Endothelial cell of umbilical vein (primary cell): ENCODE data around the gene C10orf143. TPM values are rescaled to one million over a fixed set of nuclear protein-coding genes. Genes with fewer than 3 reads are reported as not detected.

Experiments
- BruUV-seq: library from RNA; stranded (reverse); fragments of 400-500 nt; replicated peaks from 2 replicates; lab custom pipeline; 2021; lab: Mats Ljungman, UMichigan
- CTCF ChIA-PET: fragments of 300-600, 350-600 bp; sonication (Branson Sonifier 250); formaldehyde crosslinking; loops from one replicate; lab custom pipeline; 2021; ENCODE audit warnings: antibody characterized with exemption, inconsistent platforms; lab: Charles Lee
- POLR2A ChIA-PET: fragments of 300-600, 350-600 bp; sonication (Branson Sonifier 250); formaldehyde crosslinking; loops from one replicate; lab custom pipeline; 2021; ENCODE audit warnings: antibody characterized with exemption, inconsistent platforms; lab: Charles Lee
- DNase-seq: peaks from one replicate; pipeline ENCODE4 v3.0.0-alpha.2; 2011; ENCODE audit warnings: low read depth, low spot score
- FAIRE-seq: peaks from 2 replicates; lab custom pipeline; 2011; peaks lifted over from hg19 to GRCh38; lab: Jason Lieb, UNC
- H2AFZ ChIP-seq: 2 replicates; pipeline ENCODE4 v1.6.0; 2012; ENCODE audit warnings: low read depth, low read length, control low read depth, inconsistent platforms
- H3K27ac ChIP-seq: 2 replicates; pipeline ENCODE4 v1.5.1; 2011; ENCODE audit warnings: low read depth, mild to moderate bottlenecking, control low read depth, low read length, moderate library complexity; ENCODE audit not compliant: insufficient read depth
- H3K27me3 ChIP-seq, 2 experiments: 2 replicates each; pipeline versions ENCODE4 v1.6.0 to v1.6.1; 2011; ENCODE audit warnings: low read length in 2 of 2, mixed read lengths in 1 of 2; ENCODE audit not compliant: control insufficient read depth in 2 of 2, insufficient read depth in 2 of 2
- H3K36me3 ChIP-seq, 2 experiments: 2 replicates in 1 of 2; 3 replicates in 1 of 2; pipeline ENCODE4 v1.5.1; 2011; ENCODE audit warnings: low read length in 2 of 2, mild to moderate bottlenecking in 1 of 2, moderate library complexity in 1 of 2; ENCODE audit not compliant: control insufficient read depth in 2 of 2, insufficient read depth in 2 of 2; ENCODE audit errors: extremely low read depth in 1 of 2
- H3K4me1 ChIP-seq: 3 replicates; pipeline ENCODE4 v1.5.1; 2011; ENCODE audit warnings: mild to moderate bottlenecking, low read length; ENCODE audit not compliant: control insufficient read depth, insufficient read depth; ENCODE audit errors: extremely low read depth
- H3K4me2 ChIP-seq: 2 replicates; pipeline ENCODE4 v1.6.1; 2011; ENCODE audit warnings: low read length, control low read depth, mixed read lengths; ENCODE audit not compliant: insufficient read depth
- H3K4me3 ChIP-seq, 3 experiments: fragments of 200-600 bp in 1 of 3; sonication (generic), shearing (Covaris generic) in 1 of 3; replicated peaks in 1 of 3; 2 replicates each; pipeline ENCODE4 v1.5.1; 2011 to 2016; ENCODE audit warnings: control low read depth in 3 of 3, low read length in 3 of 3, mild to moderate bottlenecking in 2 of 3, inconsistent platforms in 1 of 3, low read depth in 1 of 3, moderate library complexity in 1 of 3; ENCODE audit not compliant: insufficient read depth in 1 of 3
- H3K79me2 ChIP-seq: 2 replicates; pipeline ENCODE4 v1.6.0; 2012; ENCODE audit warnings: low read length, inconsistent platforms; ENCODE audit not compliant: control insufficient read depth, insufficient read depth
- H3K9ac ChIP-seq: replicated peaks from 2 replicates; pipeline ENCODE3; 2011; ENCODE audit warnings: low read length, control low read depth; ENCODE audit not compliant: insufficient read depth; ENCODE audit errors: extremely low read depth
- H3K9me1 ChIP-seq: replicated peaks from 3 replicates; pipeline ENCODE4 v1.6.0; 2011; ENCODE audit warnings: mild to moderate bottlenecking, low read length; ENCODE audit not compliant: control insufficient read depth, insufficient read depth; ENCODE audit errors: extremely low read depth
- H3K9me3 ChIP-seq: replicated peaks from 2 replicates; pipeline ENCODE4 v1.5.1; 2012; ENCODE audit warnings: low read length, inconsistent platforms; ENCODE audit not compliant: control insufficient read depth, insufficient read depth
- H4K20me1 ChIP-seq: replicated peaks from 2 replicates; pipeline ENCODE3; 2011; ENCODE audit warnings: mild to moderate bottlenecking, low read length; ENCODE audit not compliant: control insufficient read depth, insufficient read depth; ENCODE audit errors: extremely low read depth
- CTCF ChIP-seq, 2 donors: IDR thresholded peaks; 1 replicate in 1 of 2; 2 replicates in 1 of 2; pipeline ENCODE4 v1.5.1; 2011; ENCODE audit warnings: low read length in 2 of 2, mild to moderate bottlenecking in 2 of 2, moderate library complexity in 2 of 2, control low read depth in 1 of 2, inconsistent platforms in 1 of 2, low read depth in 1 of 2; ENCODE audit not compliant: insufficient read depth in 1 of 2; ENCODE audit errors: extremely low read depth in 1 of 2
- EZH2 ChIP-seq: IDR thresholded peaks from 2 replicates; pipeline ENCODE4 v1.6.1; 2012; ENCODE audit warnings: borderline replicate concordance, low read depth, mild to moderate bottlenecking, moderate library complexity, low read length, inconsistent platforms; ENCODE audit not compliant: severe bottlenecking
- FOS ChIP-seq: IDR thresholded peaks from 2 replicates; pipeline ENCODE4 v1.6.1; 2011; ENCODE audit warnings: mild to moderate bottlenecking, low read length, moderate library complexity, borderline replicate concordance; ENCODE audit not compliant: insufficient read depth
- GATA2 ChIP-seq: IDR thresholded peaks from 2 replicates; pipeline ENCODE4 v1.7.0; 2011; ENCODE audit warnings: low read depth, mild to moderate bottlenecking, moderate library complexity, mixed read lengths, low read length; ENCODE audit not compliant: insufficient read length, insufficient read depth
- JUN ChIP-seq: IDR thresholded peaks from 2 replicates; pipeline ENCODE4 v1.6.1; 2011; ENCODE audit warnings: borderline replicate concordance, low read depth; ENCODE audit not compliant: insufficient read length, insufficient read depth
- MAX ChIP-seq: IDR thresholded peaks from 2 replicates; pipeline ENCODE4 v1.6.1; 2011; ENCODE audit not compliant: insufficient read depth, insufficient read length
- MYC ChIP-seq: IDR thresholded peaks from one replicate; pipeline ENCODE4 v1.6.1; 2011; ENCODE audit warnings: mild to moderate bottlenecking, low read depth, low read length
- POLR2A ChIP-seq: IDR thresholded peaks from 2 replicates; pipeline ENCODE4 v1.6.1; 2012; ENCODE audit warnings: low read depth, mild to moderate bottlenecking, control low read depth, low read length
- POLR2AphosphoS5 ChIP-seq: IDR thresholded peaks from 2 replicates; pipeline ENCODE4 v1.6.1; 2012; ENCODE audit warnings: low read depth, mild to moderate bottlenecking, control low read depth, low read length, moderate library complexity; ENCODE audit not compliant: insufficient read depth
- dilution Hi-C: fragments of 300-500 bp; cut with MboI; formaldehyde crosslinking; loops from one replicate; pipeline ENCODE4 v1.15.0; 2019; ENCODE audit warnings: low sequenced_read_pairs; ENCODE audit not compliant: extremely low pct_ligation_motif_present
- intact Hi-C: fragments of 100-400 bp; cut with micrococcal nuclease; formaldehyde crosslinking; loops from one replicate; pipeline ENCODE4 v1.10.0; 2022
- polyA plus RNA-seq, 4 experiments: library from polyadenylated mRNA; depleted of rRNA in 3 of 4; stranded (reverse) in 3 of 4; unstranded in 1 of 4; fragments of >200 nt; gene quantifications; 2 replicates each; pipeline versions ENCODE4 v1.2.1 to v1.2.3, GENCODE V29; 2011 to 2012; ENCODE audit warnings: missing spikeins in 1 of 4
- total RNA-seq: library from RNA; stranded (reverse); gene quantifications from 2 replicates; pipeline ENCODE4 v1.2.3, GENCODE V29; 2021

Gene C10orf143
- total and polyA plus RNA-seq, 2 donors (not counting 3 experiments of a cell fraction or from before 2014, with no cell fraction given), result 0.26 to 0.44 TPM

GRCh38 chr10:130146042-130146441 is 35.4 kb upstream of the C10orf143 start:
- Histone ChIP-seq H4K20me1 (peaks cover 4% of the 10 kb centered on the region), H2AFZ (no peak overlapping the region), H3K4me2 (no peak overlapping the region), H3K4me3 (no peak overlapping the region), H3K27ac (no peak overlapping the region), H3K79me2 (peaks cover 90% of the 10 kb centered on the region), H3K9ac (no peak overlapping the region), H3K9me1 (no peaks in the 10 kb centered on the region), H3K36me3 (peaks cover 11% of the 10 kb centered on the region in 2 experiments), H3K9me3 (no peaks in the 10 kb centered on the region), H3K4me1 (no peaks in the 10 kb centered on the region), H3K27me3 (no peaks in the 10 kb centered on the region)
- DNase-seq (no peak), FAIRE-seq (no peak)
- POLR2A ChIA-PET, result no interaction called here
- BruUV-seq, result no TSS peak
- intact Hi-C loops, result no loop called here
- dilution Hi-C loops, result no loop called here
- no peak for TF ChIP-seq EZH2
- no peak for TF ChIP-seq JUN
- no peak for TF ChIP-seq FOS
- TF ChIP-seq MYC, result no peak
- no peak for TF ChIP-seq MAX
- TF ChIP-seq CTCF (IDR thresholded peaks at IDR 0.05; ENCODE audit: extremely low read depth in 1 of 2, insufficient read depth in 1 of 2, low read depth in 1 of 2, low read length in 2 of 2), result no peak
- TF ChIP-seq POLR2AphosphoS5, result no peak
- no peak for TF ChIP-seq GATA2
- TF ChIP-seq POLR2A, result no peak
- CTCF ChIA-PET, result interaction anchor here (1.0 kb wide), 1 partner anchor 34 kb away, joined by 3 read pairs; no protein-coding TSS in a partner anchor
